Ishikawa (cell line): Measurements from ENCODE around the gene RASAL2.

Experiments
- CEBPB ChIP-seq: IDR thresholded peaks from 2 replicates; pipeline ENCODE4 v1.6.1; 2012
- CREB1 ChIP-seq: IDR thresholded peaks from 2 replicates; pipeline ENCODE4 v1.6.1; 2012; ENCODE audit warnings: low read depth
- EGR1 ChIP-seq: IDR thresholded peaks from 2 replicates; pipeline ENCODE4 v1.6.1; 2012
- EP300 ChIP-seq: IDR thresholded peaks from 2 replicates; pipeline ENCODE4 v1.6.1; 2012; ENCODE audit warnings: borderline replicate concordance
- FOXM1 ChIP-seq: IDR thresholded peaks from 2 replicates; pipeline ENCODE4 v1.6.1; 2012; ENCODE audit warnings: low read depth, borderline replicate concordance
- MAX ChIP-seq: IDR thresholded peaks from 2 replicates; pipeline ENCODE4 v1.6.1; 2012
- NFIC ChIP-seq: IDR thresholded peaks from 2 replicates; pipeline ENCODE4 v1.6.1; 2012
- RAD21 ChIP-seq: IDR thresholded peaks from 2 replicates; pipeline ENCODE4 v1.6.1; 2012; ENCODE audit warnings: low read depth
- REST ChIP-seq: IDR thresholded peaks from 2 replicates; pipeline ENCODE4 v1.6.1; 2012; ENCODE audit warnings: low read depth, mild to moderate bottlenecking
- TAF1 ChIP-seq: IDR thresholded peaks from 2 replicates; pipeline ENCODE4 v1.6.1; 2012; ENCODE audit warnings: low read depth, mild to moderate bottlenecking
- TCF12 ChIP-seq: IDR thresholded peaks from 2 replicates; pipeline ENCODE4 v1.6.1; 2012; ENCODE audit warnings: low read depth
- TEAD4 ChIP-seq: IDR thresholded peaks from 2 replicates; pipeline ENCODE4 v1.6.1; 2012
- USF1 ChIP-seq: IDR thresholded peaks from 2 replicates; pipeline ENCODE4 v1.6.1; 2012
- YY1 ChIP-seq: IDR thresholded peaks from 2 replicates; pipeline ENCODE4 v1.6.1; 2012; ENCODE audit warnings: low read depth
- ZBTB7A ChIP-seq: IDR thresholded peaks from 2 replicates; pipeline ENCODE4 v1.6.1; 2012; ENCODE audit warnings: low read depth

The RASAL2 gene

GRCh38 chr1:178502330-178502714 lies 408.4 kb downstream of the RASAL2 start:
- TF ChIP-seq TEAD4 (no peak), RAD21 (no peak), EGR1 (no peak), CREB1 (no peak), TAF1 (no peak), YY1 (no peak), FOXM1 (no peak), REST (no peak), CEBPB (no peak), EP300 (no peak), MAX (no peak), USF1 (no peak), NFIC (no peak), TCF12 (no peak), ZBTB7A (no peak)

GRCh38 chr1:178502856-178503255 lies 409.0 kb downstream of the RASAL2 start:
- TF ChIP-seq CREB1 (no peak), ZBTB7A (no peak), CEBPB (no peak), USF1 (no peak), MAX (no peak), YY1 (no peak), REST (no peak), TEAD4 (no peak), EGR1 (no peak), FOXM1 (no peak), NFIC (no peak), RAD21 (no peak)

GRCh38 chr1:178503849-178504248 lies 409.9 kb downstream of the RASAL2 start:
- TF ChIP-seq TEAD4 (no peak), MAX (no peak), USF1 (no peak), EP300 (no peak), NFIC (no peak), YY1 (no peak), TAF1 (no peak), TCF12 (no peak), EGR1 (no peak), REST (no peak), RAD21 (no peak)

GRCh38 chr1:178504286-178504685 lies 410.4 kb downstream of the RASAL2 start:
- TF ChIP-seq EGR1, result no peak
- TF ChIP-seq NFIC, result no peak
- TF ChIP-seq TAF1, result no peak
